Stimulated activated CD4-positive, alpha-beta T cell treated with anti-CD3 and anti-CD28 coated beads, Interleukin-4, amount 100 ng/mL, for 48 hours (primary cell): ENCODE data around the gene SLC1A5.

Experiments used
- DNase-seq, 2 donors: peaks; one replicate each; pipeline ENCODE4 v3.0.0-alpha.2; 2020; ENCODE audit warnings: low read depth in 2 of 2

The SLC1A5 gene

DNA sequence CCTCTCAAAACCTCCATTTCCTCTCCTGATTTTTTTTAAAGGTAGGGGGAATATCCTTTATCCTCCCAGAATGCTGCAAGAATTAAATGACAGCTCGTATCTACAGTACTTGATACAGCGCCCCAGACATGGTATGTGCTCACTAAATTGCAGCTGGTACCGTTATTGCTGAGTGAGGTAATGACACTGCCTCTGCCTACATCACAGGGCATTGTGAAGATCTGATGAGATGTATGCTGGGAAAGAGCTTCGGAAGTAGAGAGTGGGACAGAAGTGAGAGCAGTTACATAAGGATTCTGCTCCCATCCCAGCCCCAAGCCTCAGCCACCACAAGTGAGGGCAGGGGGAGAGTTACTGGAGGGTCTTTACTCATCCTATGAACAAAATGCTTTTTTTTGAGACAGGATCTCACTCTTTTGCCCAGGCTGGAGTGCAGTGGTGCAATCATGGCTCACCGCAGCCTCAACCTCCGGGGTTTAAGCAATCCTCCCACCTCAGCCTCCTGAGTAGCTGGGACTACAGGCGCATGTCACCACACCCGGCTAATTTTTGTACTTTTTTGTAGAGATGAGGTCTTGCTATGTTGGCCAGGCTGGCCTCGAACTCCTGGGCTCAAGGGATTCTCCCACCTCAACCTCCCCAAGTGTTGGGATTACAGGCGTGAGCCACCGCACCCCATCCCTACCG lies 44.2 kb downstream of the SLC1A5 start:
- no peak for DNase-seq

DNA sequence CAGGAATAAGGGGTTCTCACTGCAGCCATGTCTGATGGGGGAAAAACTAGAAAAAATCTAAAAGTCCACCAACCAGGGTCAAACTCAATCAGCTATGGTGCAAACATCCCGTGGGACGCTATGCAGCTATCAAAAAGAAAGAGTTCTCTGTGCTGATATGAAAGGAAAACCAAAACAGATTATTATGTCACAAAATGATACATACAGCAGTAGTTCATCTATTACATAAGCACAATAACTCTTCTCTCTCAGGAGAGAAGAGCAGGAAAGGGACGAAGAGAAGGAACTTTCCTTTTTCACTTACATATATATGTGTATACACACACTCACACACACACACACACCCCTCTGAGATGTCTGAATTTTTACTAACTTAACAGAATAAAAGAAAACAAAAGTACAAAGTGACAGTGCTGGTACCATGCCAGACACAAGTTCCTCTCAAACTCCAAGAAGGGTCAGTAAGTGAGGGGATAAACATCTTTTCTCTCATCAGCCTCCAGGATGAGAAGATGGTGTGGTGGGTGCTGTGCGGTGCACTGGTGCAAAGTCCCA lies 45.4 kb downstream of the SLC1A5 start:
- no peak for DNase-seq

DNA sequence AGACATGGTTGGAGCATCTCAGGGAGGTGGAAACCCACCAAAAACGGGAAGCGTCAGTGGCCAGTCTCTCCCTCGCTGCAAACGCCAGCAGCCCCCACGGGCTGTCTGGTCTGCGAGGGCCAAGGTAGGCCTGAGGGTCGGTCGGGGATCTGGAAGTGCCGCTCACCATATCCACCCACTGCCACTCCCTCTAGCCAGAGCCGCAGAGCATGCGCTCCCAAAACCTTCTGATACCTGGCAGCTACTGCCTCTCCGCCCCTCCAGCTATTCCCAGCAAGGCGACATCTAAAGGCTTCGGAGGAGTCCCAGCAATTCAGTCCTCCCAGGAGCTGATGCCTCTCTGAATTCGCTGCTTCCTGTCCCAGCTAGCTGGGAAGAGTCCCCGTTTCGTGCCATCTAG lies 46.9 kb downstream of the SLC1A5 start:
- no peak for DNase-seq

DNA sequence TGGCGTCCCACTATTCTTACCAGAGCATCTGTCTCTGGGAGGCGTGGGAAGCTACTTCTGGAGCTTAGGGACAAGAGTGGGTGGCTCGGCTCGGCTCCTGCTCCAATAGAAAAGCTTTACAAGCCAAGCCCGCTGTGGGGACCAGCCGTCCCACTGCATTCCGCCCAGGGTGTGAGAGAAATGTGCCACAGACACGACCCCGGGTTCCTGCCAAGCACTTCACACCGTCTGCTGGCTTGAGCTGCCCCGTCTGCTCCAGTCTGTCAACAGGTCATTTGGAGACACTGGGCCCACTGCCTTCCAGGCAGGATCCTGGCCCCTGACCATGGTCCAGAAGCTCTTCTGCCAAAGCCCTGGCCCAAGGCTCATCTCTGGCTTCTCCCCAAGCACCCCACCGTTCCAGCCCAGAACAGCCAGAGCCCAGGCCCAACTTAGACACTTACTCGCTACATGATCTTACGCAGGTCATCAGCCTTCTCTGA lies 49.1 kb downstream of the SLC1A5 start:
- no peak for DNase-seq

DNA sequence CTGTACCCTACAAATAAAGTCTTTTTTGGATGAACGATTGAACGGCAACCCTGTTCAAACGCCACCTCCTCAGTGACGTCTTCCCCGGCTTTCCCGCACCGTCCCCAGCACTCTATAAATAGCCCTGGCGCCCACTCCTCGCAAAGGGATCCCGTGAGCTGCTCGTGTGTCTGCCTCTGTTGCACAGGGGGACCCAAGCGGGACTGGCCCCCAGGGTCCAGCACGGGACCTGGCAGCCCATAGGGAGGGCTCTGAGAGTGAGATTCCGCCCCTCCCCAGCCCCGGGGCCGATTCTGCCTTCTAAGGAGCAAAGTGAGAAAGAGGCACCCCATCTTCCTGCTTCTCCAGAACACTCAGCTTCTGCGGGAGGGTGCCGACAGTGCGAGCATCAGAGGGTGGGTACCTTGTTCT lies 50.6 kb downstream of the SLC1A5 start:
- DNase-seq = no peak

DNA sequence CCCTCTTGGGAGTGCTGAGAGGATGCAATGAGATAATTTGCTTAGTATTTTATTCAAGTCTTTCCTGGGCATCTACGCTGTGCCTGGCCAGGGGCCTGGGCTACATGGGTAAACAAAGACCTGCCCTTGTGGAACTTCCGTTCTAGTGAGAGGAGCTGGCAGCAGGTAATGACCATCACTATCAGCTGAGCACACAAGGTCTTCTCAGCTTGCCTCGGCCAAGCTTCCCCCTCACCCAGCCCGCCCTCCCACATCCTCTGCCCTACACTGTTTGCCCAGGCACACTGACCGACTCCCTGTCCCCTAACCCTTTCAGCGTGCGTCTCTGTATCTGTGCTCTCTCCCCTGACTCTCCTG lies 51.1 kb downstream of the SLC1A5 start:
- no peak for DNase-seq

DNA sequence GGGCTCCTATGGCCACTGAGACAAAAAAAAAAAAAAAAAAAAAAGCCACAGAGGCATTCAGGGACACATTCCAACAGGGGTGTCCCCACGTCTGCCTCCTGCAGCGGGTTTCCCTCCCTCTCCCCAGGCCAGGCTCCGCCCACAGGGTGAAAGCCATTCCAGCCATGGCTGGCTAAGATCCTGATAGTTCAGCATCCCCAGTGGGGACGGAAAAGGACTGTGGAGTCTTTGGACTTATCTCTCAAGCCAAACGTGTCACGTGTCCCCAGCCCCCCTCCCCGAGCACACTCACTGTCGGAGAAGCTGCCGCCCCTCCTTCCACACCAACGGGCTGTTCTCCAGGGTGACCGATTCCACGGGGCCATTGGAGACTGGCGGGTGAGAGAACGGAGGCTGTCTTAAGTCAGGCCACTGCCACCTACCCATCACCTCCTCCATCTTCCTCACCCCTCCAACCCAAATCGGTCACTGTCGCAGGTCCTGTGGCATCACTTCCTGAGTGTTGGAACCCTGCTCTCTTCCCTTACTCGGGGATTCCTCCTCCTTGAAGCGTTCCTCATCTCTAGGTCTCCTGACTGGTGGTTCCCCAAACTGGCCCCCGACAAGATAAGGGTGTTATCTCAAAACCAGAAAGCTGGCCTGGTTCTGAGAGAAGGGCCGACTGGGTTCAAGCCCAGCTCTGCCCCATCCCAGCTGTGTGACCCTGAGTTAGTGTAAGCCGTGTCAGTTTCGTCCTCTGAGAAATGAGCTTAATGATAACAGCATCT lies 51.7 kb downstream of the SLC1A5 start:
- DNase-seq = no peak

DNA sequence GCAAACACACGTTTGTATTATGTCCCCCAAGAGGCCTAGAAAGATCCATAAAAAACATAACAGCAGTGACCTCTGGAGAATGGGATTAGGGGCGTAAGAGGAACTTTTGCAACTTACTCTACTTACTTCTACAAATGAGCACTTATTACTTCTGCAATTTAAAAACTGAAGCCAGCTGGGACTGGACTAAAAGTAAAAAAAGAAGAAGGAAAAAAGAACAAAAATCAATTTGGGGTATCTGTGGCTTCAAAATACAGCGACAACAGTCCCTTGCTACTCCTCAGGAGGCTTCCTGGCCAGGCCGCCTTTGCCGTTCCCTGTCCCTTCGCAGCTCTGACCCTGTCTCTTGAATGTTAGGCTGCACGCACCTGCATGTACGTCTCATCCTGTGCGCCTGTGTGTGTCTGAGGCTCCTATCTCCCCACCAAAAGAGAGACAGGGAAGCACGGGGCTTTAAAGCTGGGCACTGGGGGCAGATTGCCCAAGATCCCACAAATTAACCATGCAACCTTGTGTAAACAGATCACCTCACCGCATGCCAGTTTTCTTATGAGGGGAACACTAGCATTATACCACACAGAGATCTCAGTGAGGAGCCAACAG lies 54.6 kb downstream of the SLC1A5 start:
- DNase-seq = no peak

DNA sequence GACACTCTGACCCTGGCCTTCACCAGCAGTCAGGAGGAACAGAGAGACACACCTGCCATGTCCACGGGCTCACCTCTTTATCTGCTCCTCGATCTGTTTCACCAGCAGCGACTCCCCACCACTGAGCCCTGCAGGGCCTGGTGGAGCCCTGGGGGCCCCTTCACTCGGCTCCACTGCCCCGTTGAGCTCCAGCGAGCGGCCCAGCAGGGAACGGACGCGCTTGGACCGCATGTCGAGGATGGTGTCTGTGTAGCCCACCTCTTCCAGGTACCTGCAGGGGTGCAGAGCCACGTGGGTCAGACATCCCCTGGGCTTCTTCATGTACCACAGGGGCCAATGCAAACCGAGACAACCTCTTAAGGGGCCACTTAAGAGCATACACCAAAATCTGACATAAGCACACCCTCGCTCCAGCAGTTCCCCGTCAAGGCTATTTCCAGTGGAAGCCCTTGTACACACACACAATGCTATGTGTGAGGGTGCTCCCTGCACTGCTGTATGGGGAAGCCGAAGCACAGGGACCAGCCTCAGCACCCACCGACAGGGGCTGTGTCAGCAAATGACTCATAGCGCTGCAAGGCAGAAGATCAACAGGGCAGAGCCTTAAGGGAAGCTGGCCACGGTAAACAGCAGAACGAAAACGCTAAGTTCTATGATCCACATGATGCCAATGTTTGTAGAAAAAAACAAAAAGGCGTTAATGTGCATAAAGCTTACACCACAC lies 55.3 kb downstream of the SLC1A5 start:
- no peak for DNase-seq

DNA sequence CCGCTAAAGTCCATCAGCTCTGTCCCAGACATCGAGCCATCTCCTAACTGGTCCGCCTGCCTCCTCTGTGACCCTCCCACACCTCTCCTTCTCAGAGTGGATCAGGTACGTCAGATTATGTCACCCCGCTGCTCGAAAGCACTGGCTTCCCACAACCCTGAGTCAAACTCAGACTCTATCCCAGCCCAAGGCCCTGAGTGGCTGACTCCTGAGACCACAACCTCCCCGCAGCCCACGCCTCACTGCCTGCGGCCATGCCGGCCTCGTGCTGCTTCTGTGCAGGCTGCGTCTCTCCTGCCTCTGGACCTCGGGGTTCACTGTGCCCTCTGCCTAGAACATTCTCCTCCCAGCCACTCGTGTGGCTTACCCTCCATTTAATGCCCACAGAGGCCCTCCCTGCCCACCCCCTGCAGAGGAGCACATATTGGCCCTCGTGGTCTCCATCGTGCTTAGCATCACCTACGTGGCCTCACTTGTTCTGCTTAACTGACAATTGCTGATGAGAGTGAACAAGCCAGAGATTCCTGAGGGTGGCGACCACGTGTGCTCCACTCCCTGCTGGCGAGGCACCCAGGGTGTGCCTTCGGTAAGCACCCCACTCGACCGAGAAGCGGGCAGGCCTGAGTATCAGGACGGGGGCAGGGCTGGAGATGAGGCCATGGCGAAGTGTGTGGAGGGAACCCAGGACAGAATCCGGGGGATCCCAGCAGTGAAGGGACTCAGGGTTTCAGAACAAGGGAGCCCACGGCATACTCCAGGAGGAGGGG lies 56.0 kb downstream of the SLC1A5 start:
- DNase-seq = no peak

DNA sequence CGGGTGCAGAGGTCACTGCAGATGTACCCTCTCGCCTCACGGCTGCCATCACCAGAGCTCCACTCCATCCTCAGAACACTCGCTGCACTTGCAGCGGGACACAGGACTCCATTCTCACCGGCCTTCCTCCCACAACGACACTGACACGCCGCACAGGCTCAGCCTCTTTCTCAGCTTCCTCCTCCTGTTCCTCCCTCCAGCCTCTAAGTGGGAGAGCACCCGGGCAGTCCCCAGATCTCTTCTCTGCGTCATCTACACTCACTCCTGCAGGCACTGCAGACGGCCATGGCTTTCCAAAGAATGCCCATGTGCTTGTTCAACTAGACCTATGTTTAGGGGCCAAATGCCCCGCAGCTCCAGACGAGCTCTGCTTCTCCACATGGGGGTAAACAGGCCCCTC lies 56.8 kb downstream of the SLC1A5 start:
- DNase-seq = no peak

DNA sequence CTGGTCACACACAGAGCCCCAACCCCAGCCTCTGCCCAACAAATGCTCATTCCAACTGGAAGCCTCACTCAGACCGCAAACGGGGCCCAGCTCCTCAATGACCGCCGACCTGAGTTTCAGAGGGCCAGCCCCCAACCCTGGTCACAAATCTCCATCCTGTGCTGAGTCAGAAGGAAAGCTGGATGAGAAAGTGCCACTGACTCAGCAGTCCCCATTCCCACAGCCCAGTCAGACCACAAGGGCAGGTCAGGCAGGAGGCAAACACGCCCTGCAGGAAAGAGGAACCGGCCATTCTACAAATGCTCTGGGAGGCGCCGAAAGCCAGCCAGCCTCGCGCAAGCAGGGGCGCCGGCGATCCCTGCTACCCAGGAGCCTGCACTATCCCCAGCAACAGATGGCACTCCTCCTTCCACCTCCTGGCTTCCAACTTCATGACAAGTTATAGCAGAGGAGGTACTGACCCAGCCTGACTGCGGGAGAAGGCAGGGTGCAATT lies 57.3 kb downstream of the SLC1A5 start:
- no peak for DNase-seq

DNA sequence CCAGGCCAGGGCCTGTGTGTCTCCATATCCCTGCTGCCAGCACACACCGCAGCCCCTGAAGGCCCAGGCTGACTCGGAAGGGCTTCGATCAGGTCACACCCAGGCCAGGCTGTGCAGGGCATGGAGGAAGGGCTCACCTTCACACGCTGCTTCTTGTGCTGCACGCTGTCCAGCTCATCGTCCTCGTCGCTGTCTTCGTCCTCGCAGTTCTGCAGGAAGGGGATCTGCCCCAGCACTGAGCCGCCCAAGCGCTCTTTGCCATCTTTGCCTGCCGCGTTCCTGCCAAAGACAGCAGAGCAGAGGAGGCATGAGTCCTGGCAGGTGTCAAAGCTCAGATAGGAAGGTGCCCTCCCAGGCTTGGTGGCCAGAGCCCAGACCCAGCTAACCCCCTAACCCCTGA lies 57.8 kb downstream of the SLC1A5 start:
- no peak for DNase-seq

DNA sequence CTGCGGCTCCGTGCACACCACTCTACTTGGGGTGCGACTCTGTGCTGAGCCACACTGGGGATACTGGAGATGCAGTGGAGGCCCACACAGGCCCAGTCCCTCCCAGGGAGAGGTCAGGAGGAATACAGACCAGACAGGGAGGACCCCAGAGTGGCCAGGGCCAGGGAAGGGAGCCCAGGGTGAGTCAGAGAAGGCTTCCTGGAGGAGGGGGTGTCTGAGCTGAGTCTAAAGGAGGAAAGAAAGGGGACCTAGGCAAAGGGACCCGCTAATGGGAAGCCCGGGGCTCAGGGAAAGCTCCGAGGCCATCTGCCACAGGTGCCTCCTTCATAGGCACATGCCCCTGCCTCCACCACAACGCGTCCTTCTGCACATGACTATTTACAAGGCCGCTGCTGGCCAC lies 58.2 kb downstream of the SLC1A5 start:
- no peak for DNase-seq

DNA sequence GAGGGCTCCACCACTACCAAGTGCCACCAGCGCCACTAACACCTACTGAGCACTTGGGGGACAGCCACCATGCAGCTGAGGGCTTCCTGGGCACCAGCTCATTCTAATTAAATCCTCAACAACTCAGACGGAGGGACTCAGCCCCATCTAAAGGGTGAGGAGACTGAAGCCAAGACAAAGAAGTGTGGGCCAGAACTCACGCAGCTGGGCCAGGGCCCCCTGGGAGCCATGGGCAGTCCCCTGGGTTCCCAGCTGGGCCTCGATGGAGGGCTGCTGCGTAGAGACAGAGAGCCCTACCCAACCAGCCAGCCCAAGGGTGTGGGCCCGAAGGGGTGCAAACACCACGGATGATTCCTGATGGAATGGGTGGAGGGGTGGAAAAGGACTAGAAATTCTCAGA lies 58.7 kb downstream of the SLC1A5 start:
- no peak for DNase-seq

DNA sequence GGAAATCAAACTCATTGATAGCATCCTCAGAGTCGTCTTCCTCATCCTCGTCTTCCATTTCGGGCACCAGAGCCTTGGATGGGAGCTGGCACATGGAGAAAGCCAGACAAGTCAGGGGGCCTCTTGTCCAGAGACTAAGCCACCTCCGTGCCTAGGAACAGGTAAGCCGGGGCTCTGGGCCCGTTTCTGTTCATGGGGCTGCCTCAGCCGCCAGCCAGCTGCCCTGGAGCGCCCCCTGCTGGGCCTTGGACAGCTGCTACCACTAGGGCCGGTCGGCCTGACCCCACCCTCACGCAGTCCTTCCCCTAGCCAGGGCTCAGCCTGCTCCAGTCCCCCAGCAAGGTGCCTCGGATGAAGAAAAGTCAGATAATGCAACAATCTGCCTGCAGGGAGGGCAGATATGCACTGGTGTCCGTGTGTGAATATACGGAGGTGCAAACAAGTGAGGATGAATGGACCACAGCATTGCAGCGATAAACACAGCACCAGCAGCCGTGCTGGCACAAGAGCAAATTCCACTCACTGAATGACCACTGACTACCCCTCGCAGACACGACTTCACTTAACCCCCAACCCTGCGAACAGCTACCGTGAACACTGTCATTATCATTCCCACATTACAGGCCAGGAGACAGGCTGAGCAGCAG lies 59.6 kb downstream of the SLC1A5 start:
- peak; percentile 74 to 77 for DNase-seq

DNA sequence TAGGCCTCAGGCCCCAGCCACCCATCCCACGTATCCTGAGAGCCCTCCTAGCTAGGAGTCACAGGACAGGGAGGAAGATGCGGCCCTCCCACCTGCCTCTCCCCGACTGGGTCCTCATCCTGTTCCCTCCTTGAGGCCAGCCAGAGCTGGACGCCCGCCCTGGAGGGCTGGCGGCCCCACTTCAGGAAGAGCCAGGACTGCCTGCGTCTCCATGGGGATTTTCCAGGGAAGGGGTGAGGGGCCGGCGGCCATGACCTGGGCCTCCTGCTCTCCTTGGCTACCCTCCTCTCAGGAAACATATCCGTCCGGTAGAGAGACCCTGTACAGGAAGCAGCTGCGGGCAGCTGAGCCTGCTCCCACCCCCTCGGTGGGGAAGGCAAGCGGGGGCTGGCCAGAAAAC lies 60.2 kb downstream of the SLC1A5 start:
- no peak for DNase-seq

DNA sequence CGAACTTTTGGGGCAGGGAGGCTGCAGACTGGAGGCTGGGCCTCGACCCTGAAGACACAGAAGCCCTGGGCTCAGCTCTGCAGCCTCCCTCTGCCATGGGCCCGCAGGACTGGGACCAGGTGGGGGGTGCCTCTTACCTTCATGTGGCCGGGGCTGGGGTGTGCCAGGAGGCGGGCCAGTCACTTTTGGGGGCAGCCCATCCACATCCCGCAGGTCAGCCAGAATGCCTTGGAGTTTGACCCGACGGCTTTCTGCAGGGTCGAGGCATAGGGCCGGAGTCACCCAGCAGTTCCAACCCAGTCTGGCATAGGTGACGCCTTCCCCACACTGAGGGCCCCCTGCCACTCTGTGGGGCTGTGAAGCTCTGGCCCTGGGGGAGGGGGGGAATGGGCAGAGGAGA lies 60.6 kb downstream of the SLC1A5 start:
- DNase-seq = no peak

DNA sequence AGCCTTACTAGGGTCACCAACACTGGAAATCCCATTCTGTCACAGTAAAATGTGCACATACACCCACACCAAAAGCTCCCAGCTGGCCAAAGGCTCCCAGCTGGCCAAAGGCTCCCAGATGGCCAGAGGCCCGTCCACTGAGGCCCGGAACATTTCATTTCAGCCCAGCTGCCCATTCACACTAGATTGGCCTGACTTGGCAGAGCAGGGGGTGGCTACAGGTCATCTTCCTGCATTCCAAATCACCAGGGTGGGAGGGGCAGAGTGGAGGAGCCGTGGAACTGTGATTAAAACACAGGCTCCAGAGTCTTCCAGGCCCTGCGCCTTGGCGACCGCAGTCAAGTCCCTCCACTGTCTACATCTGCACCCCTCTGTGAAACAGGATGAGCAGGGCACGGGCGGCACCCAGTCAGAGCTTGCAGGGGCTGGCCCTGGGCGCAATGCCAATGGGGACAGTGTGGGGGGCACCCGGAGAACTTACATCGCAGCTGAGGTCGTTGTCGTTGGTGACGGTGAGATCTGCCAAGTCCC lies 61.4 kb downstream of the SLC1A5 start:
- DNase-seq = no peak

DNA sequence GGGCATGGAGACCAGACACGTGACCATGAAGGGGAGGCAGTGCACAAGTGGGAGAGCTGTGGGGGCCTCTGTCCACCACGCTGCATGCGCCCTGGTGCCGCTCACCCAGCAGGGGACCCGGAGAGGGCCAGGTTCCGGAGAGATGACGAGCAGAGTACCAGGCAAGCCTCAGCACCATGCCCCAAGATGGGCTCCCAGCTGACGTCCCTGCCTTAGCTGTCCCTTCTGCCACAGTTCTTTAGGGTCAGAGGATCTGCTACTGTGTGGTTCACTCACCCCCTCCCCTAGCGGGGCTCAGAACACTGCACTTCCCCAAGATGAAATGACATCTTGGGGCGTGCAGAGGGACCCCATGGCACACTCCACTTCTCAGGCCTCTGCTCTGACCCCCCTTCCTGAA lies 61.8 kb downstream of the SLC1A5 start:
- no peak for DNase-seq
